ENCODE measurements around the gene UNC5A.

Gene UNC5A

GRCh38 chr5:176854164-176854563 lies 43.8 kb downstream of the UNC5A start:
- Histone ChIP-seq H3K36me3 (ENCODE audit: insufficient read depth, low read length) (no peaks in the 10 kb centered on the region), H3K4me2 (ENCODE audit: insufficient read depth, low read length) (no peak overlapping the region), H3K79me2 (ENCODE audit: insufficient read depth, low read length) (no peaks in the 10 kb centered on the region), H3K4me3 (ENCODE audit: low read depth in 1 of 2, low read length in 2 of 2) (no peak overlapping the region), H4K20me1 (ENCODE audit: insufficient read depth, low read length) (no peaks in the 10 kb centered on the region; the same call in 1 of the 2 replicates), H3K9me3 (ENCODE audit: insufficient read depth, low read length, severe bottlenecking) (no peaks in the 10 kb centered on the region), H3K9ac (ENCODE audit: low read depth, low read length) (no peak overlapping the region), H3K27me3 (ENCODE audit: insufficient read depth, low read length, poor library complexity) (no peaks in the 10 kb centered on the region), H2AFZ (ENCODE audit: low read depth, low read length) (no peak overlapping the region), H3K27ac (ENCODE audit: low read length) (no peak overlapping the region), H3K4me1 (ENCODE audit: insufficient read depth, low read length) (no peaks in the 10 kb centered on the region)
- no peak for TF ChIP-seq EZH2 (IDR thresholded peaks at IDR 0.05; ENCODE audit: borderline replicate concordance, low read depth, low read length, severe bottlenecking)
- no peak for TF ChIP-seq CTCF (IDR thresholded peaks at IDR 0.05; ENCODE audit: borderline replicate concordance, extremely low read depth, low read length, poor library complexity, severe bottlenecking)
- DNase-seq (no peak), ATAC-seq (ENCODE audit: insufficient read depth, low read depth) (no peak)

GRCh38 chr5:176855598-176855997 lies 45.2 kb downstream of the UNC5A start:
- Histone ChIP-seq H3K36me3 (ENCODE audit: insufficient read depth, low read length) (no peaks in the 10 kb centered on the region), H3K4me2 (ENCODE audit: insufficient read depth, low read length) (no peak overlapping the region), H3K27me3 (ENCODE audit: insufficient read depth, low read length, poor library complexity) (no peaks in the 10 kb centered on the region), H4K20me1 (ENCODE audit: insufficient read depth, low read length) (peaks cover 4% of the 10 kb centered on the region; the same call in 1 of the 2 replicates), H2AFZ (ENCODE audit: low read depth, low read length) (no peak overlapping the region), H3K4me3 (ENCODE audit: low read depth in 1 of 2, low read length in 2 of 2) (no peak overlapping the region), H3K79me2 (ENCODE audit: insufficient read depth, low read length) (no peaks in the 10 kb centered on the region), H3K9ac (ENCODE audit: low read depth, low read length) (no peak overlapping the region), H3K9me3 (ENCODE audit: insufficient read depth, low read length, severe bottlenecking) (no peaks in the 10 kb centered on the region), H3K27ac (ENCODE audit: low read length) (no peak overlapping the region), H3K4me1 (ENCODE audit: insufficient read depth, low read length) (no peaks in the 10 kb centered on the region)
- TF ChIP-seq CTCF (IDR thresholded peaks at IDR 0.05; ENCODE audit: borderline replicate concordance, extremely low read depth, low read length, poor library complexity, severe bottlenecking): no peak
- no peak for TF ChIP-seq EZH2 (IDR thresholded peaks at IDR 0.05; ENCODE audit: borderline replicate concordance, low read depth, low read length, severe bottlenecking)
- no peak for DNase-seq
- ATAC-seq (ENCODE audit: insufficient read depth, low read depth): no peak

GRCh38 chr5:176856746-176857145 lies 46.4 kb downstream of the UNC5A start:
- H3K36me3 ChIP-seq (ENCODE audit: insufficient read depth, low read length): no peaks in the 10 kb centered on the region
- H3K4me1 ChIP-seq (ENCODE audit: insufficient read depth, low read length): no peaks in the 10 kb centered on the region
- TF ChIP-seq CTCF (IDR thresholded peaks at IDR 0.05; ENCODE audit: borderline replicate concordance, extremely low read depth, low read length, poor library complexity, severe bottlenecking): no peak
- TF ChIP-seq EZH2 (IDR thresholded peaks at IDR 0.05; ENCODE audit: borderline replicate concordance, low read depth, low read length, severe bottlenecking): no peak
- no peak overlapping the region for H3K4me2 ChIP-seq (ENCODE audit: insufficient read depth, low read length)
- H3K27ac ChIP-seq (ENCODE audit: low read length): no peak overlapping the region
- H3K79me2 ChIP-seq (ENCODE audit: insufficient read depth, low read length): no peaks in the 10 kb centered on the region
- H3K9ac ChIP-seq (ENCODE audit: low read depth, low read length): no peak overlapping the region
- H4K20me1 ChIP-seq (ENCODE audit: insufficient read depth, low read length): peaks cover 10% of the 10 kb centered on the region
- ATAC-seq (ENCODE audit: insufficient read depth, low read depth) (no peak), DNase-seq (no peak)
- H3K9me3 ChIP-seq (ENCODE audit: insufficient read depth, low read length, severe bottlenecking): no peaks in the 10 kb centered on the region
- no peaks in the 10 kb centered on the region for H3K27me3 ChIP-seq (ENCODE audit: insufficient read depth, low read length, poor library complexity)
- no peak overlapping the region for H3K4me3 ChIP-seq (ENCODE audit: low read depth in 1 of 2, low read length in 2 of 2)
- H2AFZ ChIP-seq (ENCODE audit: low read depth, low read length): no peak overlapping the region
